Stimulated activated CD8-positive, alpha-beta memory T cell treated with anti-CD3 and anti-CD28 coated beads, Interleukin-4, amount 100 ng/mL, for 24 hours (primary cell): ENCODE results near the gene PPP1R13B.
"Not testable (repeated sequence)": the region's sequence is repeated elsewhere in the genome, so short reads cannot be mapped to it uniquely, and the experiment has no call there.

Experiments
- DNase-seq: peaks from one replicate; pipeline ENCODE4 v3.0.0-alpha.2; 2020; ENCODE audit warnings: low read depth

Gene PPP1R13B

GRCh38 chr14:103699901-103700752 is 147.2 kb downstream of the PPP1R13B start:
- DNase-seq: no peak

- DNase-seq: no peak
Measured at GRCh38 chr14:103699261-103699661, 148.1 kb downstream of the PPP1R13B start.

GRCh38 chr14:103698380-103699260 is 148.8 kb downstream of the PPP1R13B start:
- DNase-seq: no peak

GRCh38 chr14:103697603-103698379 is 149.6 kb downstream of the PPP1R13B start:
- DNase-seq: no peak

- no peak for DNase-seq
Measured at GRCh38 chr14:103697206-103697602, 150.2 kb downstream of the PPP1R13B start.

GRCh38 chr14:103696466-103697071 is 150.8 kb downstream of the PPP1R13B start:
- DNase-seq: no peak

- DNase-seq: no peak
Measured at GRCh38 chr14:103696070-103696402, 151.3 kb downstream of the PPP1R13B start.

GRCh38 chr14:103695296-103696069 is 151.9 kb downstream of the PPP1R13B start:
- no peak for DNase-seq

GRCh38 chr14:103694572-103695026 is 152.8 kb downstream of the PPP1R13B start:
- no peak for DNase-seq

GRCh38 chr14:103693515-103693914 is 153.9 kb downstream of the PPP1R13B start:
- no peak for DNase-seq

GRCh38 chr14:103692871-103693270 is 154.5 kb downstream of the PPP1R13B start:
- no peak for DNase-seq

GRCh38 chr14:103692159-103692558 is 155.2 kb downstream of the PPP1R13B start:
- no peak for DNase-seq

- not testable (repeated sequence) for DNase-seq
Measured at GRCh38 chr14:103691655-103692054, 155.7 kb downstream of the PPP1R13B start.

- DNase-seq: no peak
Measured at GRCh38 chr14:103690332-103690731, 157.0 kb downstream of the PPP1R13B start.

GRCh38 chr14:103688906-103689902 is 158.2 kb downstream of the PPP1R13B start:
- DNase-seq: no peak

GRCh38 chr14:103688441-103688840 is 158.9 kb downstream of the PPP1R13B start:
- DNase-seq: no peak

- no peak for DNase-seq
Measured at GRCh38 chr14:103687712-103688111, 159.7 kb downstream of the PPP1R13B start.

- DNase-seq: no peak
Measured at GRCh38 chr14:103686831-103687485, 160.4 kb downstream of the PPP1R13B start.
